Measurements from ENCODE around the gene SERINC1. TPM values are rescaled to one million over a fixed set of nuclear protein-coding genes. Genes with fewer than 3 reads are reported as not detected.

The SERINC1 gene
- total RNA-seq: 253 and 264 TPM in 2 replicates

GRCh38 chr6:122471107-122472021 lies at the start of gene SERINC1:
Gene SERINC1 (minus strand): TSS chr6:122471807. CDS start chr6:122471737, 70 bp downstream.

GRCh38 chr6:122399348-122400120 lies 72.1 kb downstream of the SERINC1 start, which contains the start of gene HSF2:
Gene HSF2 (plus strand): TSS chr6:122399652. CDS start chr6:122399738, 86 bp downstream.

Other genes with a start within 250 kb of the SERINC1 start
- 44.5 and 46.6 TPM in 2 replicates for gene HSF2, start 72.2 kb downstream of the SERINC1 start, total RNA-seq
- 3.1 and 3.8 TPM in 2 replicates for gene PKIB, start 138.6 kb upstream of the SERINC1 start, total RNA-seq

Data from uterine smooth muscle cell (primary cell).